Bronchial epithelial cell (primary cell): Measurements from ENCODE around the gene PNRC2. TPM values are rescaled to one million over a fixed set of nuclear protein-coding genes. Genes with fewer than 3 reads are reported as not detected.

Experiments used
- DNase-seq: peaks from one replicate; pipeline ENCODE4 v3.0.0-alpha.2; 2010; ENCODE audit warnings: low read depth
- FAIRE-seq: peaks from 2 replicates; lab custom pipeline; 2011; peaks lifted over from hg19 to GRCh38; lab: Jason Lieb, UNC
- H3K27me3 ChIP-seq: 2 replicates; pipeline ENCODE4 v1.5.1; 2011; ENCODE audit warnings: low read length; ENCODE audit not compliant: control insufficient read depth, insufficient read depth
- H3K36me3 ChIP-seq: 2 replicates; pipeline ENCODE4 v1.5.1; 2011; ENCODE audit warnings: low read length; ENCODE audit not compliant: control insufficient read depth, insufficient read depth
- H3K4me3 ChIP-seq: 2 replicates; pipeline ENCODE4 v1.5.1; 2011; ENCODE audit warnings: mild to moderate bottlenecking, low read depth, low read length, control low read depth
- CTCF ChIP-seq: IDR thresholded peaks from 2 replicates; pipeline ENCODE4 v1.5.1; 2011; ENCODE audit warnings: mild to moderate bottlenecking, moderate library complexity, low read length, control low read depth, inconsistent platforms; ENCODE audit not compliant: insufficient read depth, severe bottlenecking
- total RNA-seq: library from RNA; depleted of rRNA; stranded (reverse); fragments of >200 nt; gene quantifications from 2 replicates; pipeline ENCODE4 v1.2.1, GENCODE V29; 2014

PNRC2 gene
- 87.9 and 89.8 TPM in 2 replicates for total RNA-seq

- TF ChIP-seq CTCF, result no peak
- no peak for FAIRE-seq
- Histone ChIP-seq H3K4me3 (peak within 1 kb of the TSS; percentile 94), H3K27me3 (no peaks in the 10 kb centered on the region), H3K36me3 (no peaks in the 10 kb centered on the region)
- peak; percentile 88 for DNase-seq
Measured at GRCh38 chr1:23959461-23960290, at the start of gene PNRC2. TSS of gene PNRC2 (plus strand) at chr1:23959828. CDS start at chr1:23961458, 1,630 bp downstream.

GRCh38 chr1:23910144-23910543, 49.5 kb upstream of the PNRC2 start:
- no peak overlapping the region for H3K4me3 ChIP-seq
- DNase-seq (no peak), FAIRE-seq (no peak)
- peaks cover 6% of the 10 kb centered on the region for H3K27me3 ChIP-seq
- no peaks in the 10 kb centered on the region for H3K36me3 ChIP-seq
- TF ChIP-seq CTCF, result no peak

GRCh38 chr1:23910553-23911246, 48.9 kb upstream of the PNRC2 start:
- FAIRE-seq (no peak), DNase-seq (no peak)
- no peak for TF ChIP-seq CTCF
- no peaks in the 10 kb centered on the region for H3K36me3 ChIP-seq
- H3K27me3 ChIP-seq, result peaks cover 6% of the 10 kb centered on the region
- no peak overlapping the region for H3K4me3 ChIP-seq

- no peak for DNase-seq
- no peak for TF ChIP-seq CTCF
- no peak for FAIRE-seq
- peaks cover 6% of the 10 kb centered on the region for H3K27me3 ChIP-seq
- no peaks in the 10 kb centered on the region for H3K36me3 ChIP-seq
- no peak overlapping the region for H3K4me3 ChIP-seq
Measured at GRCh38 chr1:23911921-23912320, 47.7 kb upstream of the PNRC2 start.

GRCh38 chr1:23913212-23913880, 46.3 kb upstream of the PNRC2 start, which contains the start of gene CNR2:
TSS of gene CNR2 (minus strand) at chr1:23913362. CDS start at chr1:23875617, 37,745 bp downstream.
- Histone ChIP-seq H3K4me3 (no peak within 1 kb of the TSS), H3K27me3 (peaks cover 6% of the 10 kb centered on the region), H3K36me3 (no peaks in the 10 kb centered on the region)
- DNase-seq (no peak), FAIRE-seq (no peak)
- no peak for TF ChIP-seq CTCF
